GM10266 (cell line): ENCODE data around the gene PCSK5.
"Not testable (repeated sequence)": the region's sequence is repeated elsewhere in the genome, so short reads cannot be mapped to it uniquely, and the experiment has no call there.

Source experiments
- DNase-seq: peaks from one replicate; pipeline ENCODE4 v3.0.0; 2012; ENCODE audit errors: extremely low spot score
- TF ChIP-seq, protein P1 (sequence below): IDR thresholded peaks from 2 replicates; pipeline ENCODE4 v1.5.1; 2012; ENCODE audit warnings: mild to moderate bottlenecking, low read depth; ENCODE audit not compliant: control insufficient read depth, insufficient read depth; ENCODE audit errors: missing control alignments

The PCSK5 gene

DNA sequence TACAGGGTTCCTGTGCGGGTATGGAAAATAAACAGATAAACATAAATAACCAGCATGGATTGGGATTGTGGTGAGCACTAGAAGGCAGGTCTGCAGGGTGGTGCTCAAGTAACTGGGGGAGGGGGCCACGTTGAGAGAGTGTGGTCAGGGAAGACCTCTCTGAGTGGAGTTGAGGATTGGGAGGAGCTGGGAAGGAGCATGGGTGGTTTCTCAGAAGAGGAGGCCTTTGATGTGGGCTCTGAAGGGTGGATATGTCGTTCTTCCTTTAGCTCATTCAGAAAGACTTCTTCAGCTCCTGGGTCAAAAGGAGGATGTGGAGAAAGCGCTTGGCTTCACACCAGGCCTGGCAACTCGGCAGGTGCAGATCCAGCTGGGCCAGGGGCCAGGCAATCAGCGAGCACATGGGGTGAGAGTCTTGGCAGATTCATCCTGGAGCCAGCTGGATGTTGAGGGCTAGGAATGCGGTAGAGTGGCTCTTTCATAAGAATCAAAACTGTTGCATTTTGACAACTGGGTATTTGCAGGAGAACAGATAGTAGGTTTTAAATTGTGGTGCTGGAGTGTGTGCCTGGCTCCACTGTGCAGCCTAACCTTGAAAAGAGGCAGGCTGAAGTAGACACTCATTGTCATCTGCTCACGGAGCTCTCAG, 71.7 kb downstream of the PCSK5 start:
- no peak for DNase-seq
- TF ChIP-seq, protein P1, sequence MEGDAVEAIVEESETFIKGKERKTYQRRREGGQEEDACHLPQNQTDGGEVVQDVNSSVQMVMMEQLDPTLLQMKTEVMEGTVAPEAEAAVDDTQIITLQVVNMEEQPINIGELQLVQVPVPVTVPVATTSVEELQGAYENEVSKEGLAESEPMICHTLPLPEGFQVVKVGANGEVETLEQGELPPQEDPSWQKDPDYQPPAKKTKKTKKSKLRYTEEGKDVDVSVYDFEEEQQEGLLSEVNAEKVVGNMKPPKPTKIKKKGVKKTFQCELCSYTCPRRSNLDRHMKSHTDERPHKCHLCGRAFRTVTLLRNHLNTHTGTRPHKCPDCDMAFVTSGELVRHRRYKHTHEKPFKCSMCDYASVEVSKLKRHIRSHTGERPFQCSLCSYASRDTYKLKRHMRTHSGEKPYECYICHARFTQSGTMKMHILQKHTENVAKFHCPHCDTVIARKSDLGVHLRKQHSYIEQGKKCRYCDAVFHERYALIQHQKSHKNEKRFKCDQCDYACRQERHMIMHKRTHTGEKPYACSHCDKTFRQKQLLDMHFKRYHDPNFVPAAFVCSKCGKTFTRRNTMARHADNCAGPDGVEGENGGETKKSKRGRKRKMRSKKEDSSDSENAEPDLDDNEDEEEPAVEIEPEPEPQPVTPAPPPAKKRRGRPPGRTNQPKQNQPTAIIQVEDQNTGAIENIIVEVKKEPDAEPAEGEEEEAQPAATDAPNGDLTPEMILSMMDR, result no peak

DNA sequence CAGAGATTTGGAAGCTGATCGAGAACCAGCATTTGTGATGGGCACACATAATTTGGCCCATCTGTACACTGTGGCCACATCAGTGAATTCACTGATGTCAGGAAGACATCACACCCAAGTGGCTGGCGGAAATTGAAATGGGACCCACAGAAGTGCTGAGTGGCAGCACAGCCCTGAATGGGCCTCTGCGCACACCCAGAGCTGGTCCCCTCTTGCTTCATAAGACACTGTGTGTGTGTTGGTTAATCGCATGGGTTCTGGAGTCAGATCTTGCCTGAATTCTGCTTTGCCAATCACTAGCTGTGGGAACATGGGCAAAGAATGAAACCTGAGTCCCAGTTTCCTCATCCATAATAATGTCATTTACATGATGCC, 72.2 kb downstream of the PCSK5 start:
- TF ChIP-seq, protein P1, result no peak

GRCh38 chr9:75963321-75963720, 72.8 kb downstream of the PCSK5 start:
- DNase-seq, result not testable (repeated sequence)

More for the DNA sequence above, 72.2 kb downstream of the PCSK5 start:
- no peak for DNase-seq

- DNase-seq, result no peak
- TF ChIP-seq, protein P1, result no peak
Observed at GRCh38 chr9:75964427-75964826, 74.0 kb downstream of the PCSK5 start.

DNA sequence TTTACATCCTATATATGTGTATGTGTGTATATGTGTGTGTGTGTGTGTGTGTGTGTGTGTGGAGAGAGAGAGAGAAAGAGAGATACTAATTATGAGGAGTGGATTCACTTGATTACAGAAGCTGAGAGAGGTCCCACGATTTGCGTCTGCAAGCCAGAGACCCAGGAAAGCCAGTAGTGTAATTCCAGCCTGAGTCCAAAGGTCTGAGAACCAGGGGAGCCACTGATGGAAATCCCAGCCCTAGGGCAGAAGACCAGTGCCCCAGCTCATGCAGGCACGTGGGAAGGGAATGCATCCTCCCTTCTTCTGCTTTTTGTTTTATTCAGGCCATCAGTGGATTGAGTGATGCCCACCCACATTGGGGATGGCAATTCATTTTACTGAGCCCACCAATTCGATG, 74.8 kb downstream of the PCSK5 start:
- TF ChIP-seq, protein P1, result no peak

DNA sequence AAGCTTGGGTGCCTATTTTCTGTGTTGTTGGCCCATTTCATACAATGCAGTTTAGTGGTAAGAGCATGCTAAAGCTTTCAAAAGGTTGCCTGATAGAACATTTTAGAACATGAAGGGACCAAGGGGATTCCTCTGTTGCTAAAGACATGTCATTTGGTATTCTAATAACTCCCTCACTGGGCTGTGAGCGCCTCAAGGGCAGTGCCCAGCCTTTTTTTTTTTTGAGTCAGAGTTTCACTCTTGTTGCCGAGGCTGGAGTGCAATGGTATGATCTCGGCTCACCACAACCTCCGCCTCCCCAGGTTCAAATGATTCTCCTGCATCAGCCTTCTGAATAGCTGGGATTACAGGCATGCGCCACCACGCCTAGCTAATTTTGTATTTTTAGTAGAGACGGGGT, 77.1 kb downstream of the PCSK5 start:
- DNase-seq, result no peak
- TF ChIP-seq, protein P1, result no peak

More for the DNA sequence above, 74.8 kb downstream of the PCSK5 start:
- DNase-seq, result no peak

GRCh38 chr9:75974016-75974766, 83.7 kb downstream of the PCSK5 start:
- TF ChIP-seq, protein P1, result no peak
- DNase-seq, result no peak
